NT2/D1 (cell line): Measurements from ENCODE around the gene CWC27.

ENCODE experiments used
- DNase-seq: peaks from one replicate; pipeline ENCODE4 v3.0.0-alpha.2; 2011; ENCODE audit warnings: low read depth, low spot score
- H3K27me3 ChIP-seq: 2 replicates; pipeline ENCODE4 v1.6.0; 2011; ENCODE audit warnings: mild to moderate bottlenecking; ENCODE audit not compliant: insufficient read length, insufficient read depth
- H3K36me3 ChIP-seq: 2 replicates; pipeline ENCODE4 v1.6.1; 2011; ENCODE audit warnings: mild to moderate bottlenecking, low read length, mixed read lengths; ENCODE audit not compliant: insufficient read depth, insufficient read length
- H3K4me1 ChIP-seq: 2 replicates; pipeline ENCODE4 v1.5.1; 2011; ENCODE audit not compliant: insufficient read depth, insufficient read length
- H3K4me3 ChIP-seq: 2 replicates; pipeline ENCODE4 v1.5.1; 2011; ENCODE audit warnings: low read depth; ENCODE audit not compliant: insufficient read length
- H3K9ac ChIP-seq: 2 replicates; pipeline ENCODE4 v1.6.0; 2011; ENCODE audit warnings: low read depth; ENCODE audit not compliant: insufficient read length
- H3K9me3 ChIP-seq: 2 replicates; pipeline ENCODE4 v1.5.1; 2011; ENCODE audit warnings: mild to moderate bottlenecking, low read length; ENCODE audit not compliant: insufficient read depth
- SUZ12 ChIP-seq: IDR thresholded peaks from 2 replicates; pipeline ENCODE4 v1.6.1; 2011; ENCODE audit not compliant: insufficient read length, insufficient read depth; ENCODE audit errors: extremely low read depth
- YY1 ChIP-seq: IDR thresholded peaks from 2 replicates; pipeline ENCODE4 v1.6.1; 2011; ENCODE audit not compliant: insufficient read length, insufficient read depth
- ZNF274 ChIP-seq: IDR thresholded peaks from 2 replicates; pipeline ENCODE4 v1.6.1; 2011; ENCODE audit warnings: mild to moderate bottlenecking, low read depth, low read length

CWC27 gene

DNA sequence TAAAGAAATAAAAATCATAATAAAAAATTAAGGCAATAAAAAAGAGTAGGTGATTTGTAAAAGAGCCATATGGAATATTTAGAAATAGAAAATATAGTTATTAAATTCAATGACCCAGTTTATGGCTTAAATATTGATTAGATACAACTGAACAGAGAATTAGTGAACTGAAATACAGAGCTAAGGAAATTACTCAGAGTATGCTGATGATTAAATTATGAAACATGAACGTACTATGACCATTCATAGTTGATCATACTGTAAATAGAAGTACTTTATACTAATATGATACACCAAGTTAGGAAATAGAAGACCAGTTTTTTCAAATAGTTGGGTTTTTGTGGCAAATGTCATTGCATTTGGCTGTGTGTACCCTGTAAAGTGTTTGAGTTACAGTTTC lies 194.5 kb downstream of the CWC27 start:
- Histone ChIP-seq H3K36me3 (no peaks in the 10 kb centered on the region), H3K9me3 (peaks cover 14% of the 10 kb centered on the region; the same call in 1 of the 2 replicates), H3K4me1 (no peaks in the 10 kb centered on the region), H3K27me3 (no peaks in the 10 kb centered on the region), H3K9ac (no peak overlapping the region), H3K4me3 (no peak overlapping the region)
- TF ChIP-seq ZNF274 (no peak), YY1 (no peak), SUZ12 (no peak)
- no peak for DNase-seq

DNA sequence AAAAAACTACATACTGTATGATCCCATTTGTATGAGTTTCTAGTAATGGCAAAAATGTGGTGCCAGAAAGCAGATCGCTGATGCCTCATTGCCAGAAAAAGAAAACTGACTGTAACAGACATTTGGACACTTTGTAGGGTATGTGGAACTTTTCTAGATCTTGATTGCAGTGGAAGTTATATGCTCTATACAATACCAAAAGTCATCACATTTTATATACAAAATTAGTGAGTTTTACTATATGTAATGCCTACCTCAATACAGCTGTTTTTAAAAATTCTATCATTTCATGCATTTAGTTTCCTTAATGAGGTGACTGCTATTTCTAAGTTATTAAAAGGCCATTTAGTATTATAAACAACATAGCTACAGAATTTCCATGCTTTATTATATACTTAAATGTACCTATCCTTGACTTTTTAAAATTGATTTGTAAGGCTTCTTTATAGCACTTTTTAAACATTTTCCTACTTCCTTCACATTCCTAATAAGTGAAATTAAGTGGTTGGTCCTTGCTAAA lies 199.9 kb downstream of the CWC27 start:
- no peak for DNase-seq
- H3K27me3 ChIP-seq: no peaks in the 10 kb centered on the region
- H3K36me3 ChIP-seq: peaks cover 4% of the 10 kb centered on the region
- H3K4me3 ChIP-seq: no peak overlapping the region
- 0 out of 2 replicates have a peak, but pooled peaks cover 3% of the 10 kb centered on the region for H3K9me3 ChIP-seq
- H3K9ac ChIP-seq: no peak overlapping the region
- TF ChIP-seq YY1 (no peak), ZNF274 (no peak), SUZ12 (no peak)
- no peaks in the 10 kb centered on the region for H3K4me1 ChIP-seq

DNA sequence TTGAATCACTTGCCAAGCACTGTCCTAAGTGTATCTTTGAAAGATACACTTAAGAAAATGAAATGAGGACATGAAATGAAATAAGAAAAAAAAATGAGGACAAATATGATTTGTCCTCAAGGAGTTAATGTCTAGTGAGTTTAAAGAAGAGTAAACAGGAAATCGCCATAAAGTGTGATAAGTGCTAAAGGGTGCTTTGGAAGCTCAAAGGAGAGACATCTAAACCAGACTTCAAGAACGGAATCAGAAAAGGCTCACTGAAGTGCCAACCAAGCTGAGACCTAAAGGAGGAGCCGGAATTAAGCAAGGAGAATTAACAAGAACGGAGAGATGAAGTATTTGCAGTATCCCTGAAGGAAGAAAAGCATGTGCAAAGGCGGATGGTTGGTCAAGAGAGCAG lies 200.8 kb downstream of the CWC27 start:
- no peak for DNase-seq
- Histone ChIP-seq H3K36me3 (peaks cover 4% of the 10 kb centered on the region), H3K4me1 (no peaks in the 10 kb centered on the region), H3K27me3 (no peaks in the 10 kb centered on the region), H3K4me3 (no peak overlapping the region), H3K9ac (no peak overlapping the region), H3K9me3 (no peaks in the 10 kb centered on the region)
- TF ChIP-seq SUZ12: no peak
- TF ChIP-seq ZNF274: no peak
- TF ChIP-seq YY1: no peak

DNA sequence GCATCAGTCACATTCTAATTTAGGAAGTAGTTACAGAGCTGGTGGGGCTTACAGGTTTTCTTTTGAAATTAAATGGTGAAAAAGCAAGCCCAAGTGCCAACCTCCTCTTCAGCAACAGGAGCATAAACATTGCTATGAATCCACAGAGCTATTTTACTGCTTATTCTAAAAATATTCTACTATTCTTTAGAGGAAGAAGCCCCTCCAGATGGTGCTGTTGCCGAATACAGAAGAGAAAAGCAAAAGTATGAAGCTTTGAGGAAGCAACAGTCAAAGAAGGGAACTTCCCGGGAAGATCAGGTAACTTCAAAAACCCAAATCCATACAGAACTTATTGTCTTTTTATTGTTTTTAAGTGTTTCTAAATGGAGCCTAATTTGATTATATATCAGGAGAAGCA lies 202.8 kb downstream of the CWC27 start:
- Histone ChIP-seq H3K36me3 (peaks cover 4% of the 10 kb centered on the region), H3K4me3 (no peak overlapping the region), H3K9ac (no peak overlapping the region), H3K9me3 (no peaks in the 10 kb centered on the region), H3K27me3 (no peaks in the 10 kb centered on the region), H3K4me1 (no peaks in the 10 kb centered on the region)
- DNase-seq: no peak
- TF ChIP-seq ZNF274: no peak
- no peak for TF ChIP-seq SUZ12
- TF ChIP-seq YY1: no peak

DNA sequence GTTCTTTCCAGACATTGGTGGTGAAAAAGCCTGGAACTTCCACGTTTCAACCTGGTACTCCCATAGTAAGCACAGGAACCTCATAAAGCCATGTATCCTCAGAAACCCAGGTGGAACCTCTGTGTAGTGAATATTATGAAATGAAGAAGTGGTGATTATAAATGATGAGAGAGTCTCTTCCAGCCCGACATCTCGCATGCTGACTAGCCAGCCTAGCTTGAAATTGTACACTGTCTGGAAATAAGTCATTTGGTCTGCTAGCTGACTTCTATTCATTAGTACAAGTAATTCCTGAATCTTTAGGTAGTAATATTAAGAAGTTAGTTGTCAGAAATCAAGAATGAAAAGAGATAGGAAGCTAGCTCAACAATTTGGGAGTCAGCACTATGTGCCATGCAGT lies 203.3 kb downstream of the CWC27 start:
- H3K9me3 ChIP-seq: no peaks in the 10 kb centered on the region
- TF ChIP-seq ZNF274 (no peak), YY1 (no peak), SUZ12 (no peak)
- H3K36me3 ChIP-seq: peaks cover 4% of the 10 kb centered on the region
- no peaks in the 10 kb centered on the region for H3K4me1 ChIP-seq
- no peak for DNase-seq
- H3K27me3 ChIP-seq: no peaks in the 10 kb centered on the region
- H3K4me3 ChIP-seq: no peak overlapping the region
- H3K9ac ChIP-seq: no peak overlapping the region

DNA sequence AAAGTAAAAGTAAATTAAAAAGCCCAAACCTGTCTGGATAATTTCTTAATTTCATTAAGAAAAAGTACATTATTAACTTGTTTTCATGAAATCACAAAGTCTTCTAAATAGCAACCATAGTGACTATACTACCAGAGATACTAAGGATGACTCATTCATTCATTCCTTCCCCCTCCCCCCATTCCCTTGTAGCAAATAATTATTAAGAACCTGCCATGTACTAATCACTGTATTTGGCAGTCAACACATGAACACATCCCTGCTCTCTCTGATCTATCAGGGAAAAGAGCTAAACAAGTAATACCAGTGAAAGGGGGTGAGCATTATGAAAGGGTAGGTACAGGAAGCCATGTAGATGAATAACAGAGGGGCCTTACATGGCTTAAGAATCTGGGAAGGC lies 203.9 kb downstream of the CWC27 start:
- TF ChIP-seq SUZ12 (no peak), YY1 (no peak), ZNF274 (no peak)

DNA sequence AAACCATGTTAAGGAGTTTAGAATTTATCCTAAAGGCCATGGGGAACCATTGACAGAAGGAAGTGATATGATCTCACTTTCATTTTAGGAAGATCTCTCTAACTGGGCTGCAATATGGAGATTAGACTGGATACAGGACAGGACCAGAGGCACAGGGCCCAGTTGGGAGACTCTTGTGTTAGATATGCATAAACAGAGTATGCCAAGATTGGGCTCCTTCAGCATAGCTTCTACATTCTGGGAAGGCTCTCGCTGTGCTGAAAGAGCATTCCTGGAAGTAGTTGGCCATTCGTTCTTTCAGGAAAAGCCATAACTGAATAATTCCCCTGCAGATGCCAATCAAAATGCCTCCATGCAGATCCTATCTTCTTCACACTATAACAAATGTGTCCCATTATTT lies 204.5 kb downstream of the CWC27 start:
- H3K4me3 ChIP-seq: no peak overlapping the region
- no peaks in the 10 kb centered on the region for H3K9me3 ChIP-seq
- peaks cover 7% of the 10 kb centered on the region for H3K36me3 ChIP-seq
- TF ChIP-seq SUZ12: no peak
- no peak for TF ChIP-seq ZNF274
- no peak for TF ChIP-seq YY1
- H3K4me1 ChIP-seq: no peaks in the 10 kb centered on the region
- DNase-seq: no peak
- no peak overlapping the region for H3K9ac ChIP-seq
- H3K27me3 ChIP-seq: no peaks in the 10 kb centered on the region

More for the DNA sequence above, 203.9 kb downstream of the CWC27 start:
- Histone ChIP-seq H3K4me3 (no peak overlapping the region), H3K36me3 (peaks cover 4% of the 10 kb centered on the region), H3K9ac (no peak overlapping the region), H3K9me3 (no peaks in the 10 kb centered on the region), H3K27me3 (no peaks in the 10 kb centered on the region), H3K4me1 (no peaks in the 10 kb centered on the region)
- DNase-seq: no peak

DNA sequence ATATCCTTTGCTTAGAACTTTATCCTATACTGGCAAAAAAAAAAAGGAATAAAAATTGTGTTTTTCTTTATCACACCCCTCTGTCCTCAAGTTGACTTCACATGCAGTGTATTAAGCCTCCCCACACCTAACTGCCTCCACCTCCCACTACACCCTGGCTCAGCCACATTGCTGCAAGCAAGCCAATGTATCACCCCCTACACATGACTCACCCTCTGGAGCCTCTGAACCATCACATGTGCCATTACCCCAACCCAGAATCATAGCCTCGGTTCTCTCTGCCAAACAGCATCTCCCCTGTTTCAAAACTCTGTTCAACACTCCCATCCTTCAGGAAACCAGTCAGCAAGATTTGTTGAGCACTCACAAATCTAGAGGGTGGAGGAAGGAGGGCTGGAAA lies 209.0 kb downstream of the CWC27 start:
- TF ChIP-seq ZNF274: no peak
- TF ChIP-seq YY1: no peak
- no peak for TF ChIP-seq SUZ12
- no peak for DNase-seq
- H3K9ac ChIP-seq: no peak overlapping the region
- H3K4me1 ChIP-seq: no peaks in the 10 kb centered on the region
- no peak overlapping the region for H3K4me3 ChIP-seq
- H3K36me3 ChIP-seq: peaks cover 3% of the 10 kb centered on the region
- H3K27me3 ChIP-seq: no peaks in the 10 kb centered on the region
- H3K9me3 ChIP-seq: no peaks in the 10 kb centered on the region
